RKO (cell line): ENCODE data around the gene PPP2R5C.
A peak's percentile ranks its signal among the peaks of the same experiment; 100 is the strongest.

Source experiments
- DNase-seq: peaks from one replicate; pipeline ENCODE4 v3.0.0-alpha.2; 2016; ENCODE audit warnings: low spot score

The PPP2R5C gene

GRCh38 chr14:101755591-101756324 lies 5.8 kb upstream of the PPP2R5C start:
- no peak for DNase-seq

DNA sequence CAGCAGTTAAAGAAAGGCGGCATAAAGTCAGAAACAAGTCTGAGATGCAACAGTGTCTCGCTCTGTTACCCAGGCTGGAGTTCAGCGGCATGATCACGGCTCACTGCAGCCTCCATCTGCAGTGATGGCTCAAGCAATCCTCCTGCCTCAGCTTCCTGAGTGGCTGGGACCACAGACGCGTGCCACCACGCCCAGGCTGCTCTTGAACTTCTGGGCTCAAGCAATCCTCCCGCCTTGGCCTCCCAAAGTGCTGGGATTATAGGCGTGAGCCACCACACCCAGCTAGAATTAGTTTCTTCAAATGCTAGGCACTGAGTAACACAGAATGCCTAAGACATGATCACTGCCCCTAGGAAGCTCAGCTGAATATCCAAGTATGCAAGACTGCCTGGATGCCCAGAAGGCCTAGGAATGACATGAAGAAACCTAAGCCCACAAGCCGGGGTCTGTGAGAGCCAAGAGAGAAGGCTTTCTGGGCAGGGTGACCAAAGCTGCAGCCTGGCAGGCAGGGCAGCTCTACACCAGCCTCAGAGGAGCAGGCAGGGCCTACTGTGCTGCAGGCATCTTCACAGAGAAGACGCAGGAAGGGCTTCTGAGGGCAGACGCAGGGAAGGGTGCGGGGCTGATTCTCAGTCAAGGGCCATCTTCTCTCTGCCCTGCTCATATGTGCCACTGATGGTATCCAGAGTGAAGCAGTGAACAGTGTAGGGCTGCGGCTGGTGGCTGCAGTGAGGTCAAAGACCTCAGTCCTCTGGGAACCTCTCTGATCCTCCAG lies 4.3 kb upstream of the PPP2R5C start:
- DNase-seq: no peak

GRCh38 chr14:101757839-101758211 lies 3.7 kb upstream of the PPP2R5C start:
- no peak for DNase-seq

DNA sequence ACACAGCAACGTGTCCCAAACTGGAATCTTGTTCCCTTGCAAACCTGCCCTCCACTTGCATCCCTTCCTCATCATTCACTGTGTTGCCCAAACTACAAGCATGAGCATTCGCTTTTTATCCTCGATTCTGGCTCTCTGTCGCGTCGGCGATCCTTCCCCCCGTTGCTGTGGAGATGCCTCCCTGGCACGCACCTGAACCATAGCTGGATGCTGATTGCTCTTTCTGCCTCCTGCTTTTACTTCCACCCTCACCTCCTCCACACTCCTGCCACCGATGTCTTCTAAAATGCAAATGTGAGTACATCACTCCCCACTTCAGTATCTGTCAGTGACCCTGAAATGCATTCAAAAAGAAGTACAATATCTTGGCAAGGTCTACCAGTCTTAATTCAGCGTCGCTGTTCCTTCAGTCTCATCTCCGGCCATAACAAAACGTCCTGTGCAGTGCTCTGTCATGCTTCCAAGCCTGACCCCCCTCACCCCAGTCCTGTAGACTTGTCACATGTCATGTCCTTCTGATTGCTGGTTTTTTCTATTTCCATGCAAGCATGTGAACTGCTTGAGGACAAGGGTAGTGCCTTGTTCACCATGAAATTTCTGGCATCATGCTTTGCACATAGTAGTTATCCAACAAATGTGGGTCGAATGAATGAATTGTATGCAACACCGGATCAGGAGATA lies 2.5 kb upstream of the PPP2R5C start:
- DNase-seq: no peak

DNA sequence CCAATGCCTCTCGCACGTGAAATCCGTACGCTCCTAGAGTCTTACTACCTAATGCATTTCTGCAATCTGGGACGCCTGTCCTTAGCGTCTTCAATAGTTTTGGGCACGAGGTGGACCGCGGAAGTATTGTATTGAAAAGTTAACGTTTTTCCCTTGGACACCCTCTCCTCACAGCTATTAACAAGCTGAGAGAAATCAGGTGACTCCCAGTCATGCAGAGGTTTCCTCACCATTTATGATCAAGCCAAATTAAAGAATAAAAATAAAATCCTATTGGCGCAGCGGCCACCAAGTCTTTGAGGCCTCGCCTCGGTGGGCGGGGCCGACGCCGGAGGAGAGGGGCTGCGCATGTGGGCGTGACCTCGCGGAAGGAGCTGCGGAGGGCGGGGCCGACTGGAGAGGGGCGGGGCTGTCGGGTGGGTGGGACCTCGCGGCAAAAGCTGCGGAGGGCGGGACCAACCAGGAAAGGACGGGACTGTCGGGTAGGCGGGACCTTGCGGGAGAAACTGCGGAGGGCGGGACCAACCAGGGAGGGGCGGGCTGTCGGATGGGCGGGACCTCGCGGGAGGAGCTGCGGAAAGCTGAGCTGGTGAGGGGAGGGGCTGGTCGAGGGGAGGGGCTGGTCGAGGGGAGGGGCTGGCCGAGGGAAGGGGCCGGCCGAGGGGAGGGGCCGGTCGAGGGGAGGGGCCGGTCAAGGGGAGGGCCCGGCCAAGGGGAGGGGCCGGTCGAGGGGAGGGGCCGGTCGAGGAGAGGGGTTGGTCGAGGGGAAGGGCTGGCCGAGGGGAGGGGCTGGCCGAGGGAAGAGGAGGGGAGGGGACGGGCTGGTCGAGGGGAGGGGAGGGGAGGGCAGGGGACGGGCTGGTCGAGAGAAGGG lies 1.1 kb upstream of the PPP2R5C start:
- peak; percentile 94 for DNase-seq

DNA sequence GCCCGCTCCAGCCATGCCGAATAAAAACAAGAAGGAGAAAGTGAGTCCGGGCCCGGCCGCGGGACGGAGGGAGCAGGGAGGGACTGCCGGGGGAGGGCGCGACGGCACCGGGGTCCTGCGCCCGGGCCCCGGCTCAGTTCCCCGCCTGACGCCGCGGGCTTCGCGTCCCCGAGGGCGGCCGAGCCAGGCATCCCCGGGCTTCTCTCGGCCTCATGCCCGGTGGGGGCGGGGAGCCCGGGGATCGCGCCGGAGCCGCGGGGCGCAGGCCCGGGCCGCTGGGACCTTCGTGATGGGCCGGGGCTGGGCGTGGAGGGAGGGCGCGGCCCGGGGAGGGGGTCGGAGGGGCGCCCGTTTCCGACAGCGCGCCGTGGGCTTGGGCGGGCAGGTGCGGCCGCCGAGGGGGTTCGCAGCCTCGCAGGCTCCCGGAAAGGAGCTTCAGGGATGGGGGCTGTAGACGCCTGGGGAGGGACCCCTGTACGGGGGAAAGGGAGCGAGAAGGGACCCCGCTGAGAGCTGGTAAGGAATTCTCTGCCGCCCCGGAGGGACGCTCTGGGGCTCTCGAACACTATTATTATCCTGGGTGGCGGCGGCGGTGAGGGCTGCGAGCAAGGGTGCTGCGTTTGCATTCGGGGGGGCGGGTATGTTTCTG lies 496 bp downstream of the PPP2R5C start:
- peak; percentile 27 for DNase-seq

GRCh38 chr14:101762530-101763101 lies 1.1 kb downstream of the PPP2R5C start:
- no peak for DNase-seq

DNA sequence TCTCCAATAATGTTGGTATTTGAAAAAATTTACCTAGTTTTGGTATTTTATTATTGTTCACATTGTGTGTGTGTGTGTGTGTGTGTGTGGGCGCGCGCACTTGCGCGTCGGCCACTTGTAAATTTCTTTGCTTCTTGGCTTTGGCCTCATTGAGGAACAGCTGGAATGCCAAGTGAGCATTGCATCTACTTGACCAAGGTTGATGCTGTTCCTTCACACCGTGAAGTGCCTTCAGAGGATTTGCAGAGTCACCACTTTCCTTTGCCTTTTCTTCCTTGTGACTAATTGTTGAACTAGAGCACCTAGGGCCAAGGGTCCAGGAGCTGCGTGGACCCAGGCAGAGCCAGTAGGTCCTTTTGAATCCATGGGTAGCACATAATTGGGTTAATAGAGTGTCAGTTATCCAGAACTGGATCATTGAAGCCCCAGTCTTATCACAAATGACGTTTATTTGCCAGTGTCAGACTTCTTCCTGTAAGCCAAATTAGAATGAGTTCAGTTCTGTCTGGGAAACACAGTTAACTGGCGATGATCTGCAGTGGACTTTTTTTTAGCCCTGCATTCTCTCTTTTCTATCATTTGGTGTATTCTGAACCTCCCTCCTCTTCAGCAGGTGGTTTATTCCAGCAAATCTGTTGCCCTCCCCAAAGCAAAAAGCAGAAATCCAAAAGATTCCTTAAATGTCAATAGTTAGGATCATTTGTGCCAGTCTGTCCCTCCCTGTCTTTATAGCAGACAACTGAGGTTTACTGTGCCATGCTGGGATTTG lies 2.6 kb downstream of the PPP2R5C start:
- DNase-seq: no peak

GRCh38 chr14:101767618-101768362 lies 6.3 kb downstream of the PPP2R5C start:
- no peak for DNase-seq

DNA sequence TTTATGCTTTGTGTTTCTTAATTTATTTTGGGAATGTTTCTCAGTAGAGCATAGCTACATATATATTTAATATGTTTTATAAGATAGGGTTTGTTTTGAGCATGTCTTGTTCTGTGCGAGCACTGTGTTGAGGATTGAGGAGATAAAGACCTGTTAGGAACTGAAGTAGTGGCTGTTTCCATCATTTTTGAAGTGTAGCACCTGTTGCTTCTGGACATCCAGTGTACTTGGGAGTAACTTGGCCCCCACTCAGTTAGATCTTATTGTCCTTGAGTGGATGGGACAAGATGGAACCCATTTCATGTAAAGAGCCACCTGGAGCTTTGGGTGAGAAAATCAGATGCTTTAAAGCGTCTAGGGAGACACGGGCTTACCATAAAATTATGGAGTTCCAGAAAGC lies 8.7 kb downstream of the PPP2R5C start:
- no peak for DNase-seq

- DNase-seq: no peak
These were observed 11.3 kb downstream of the PPP2R5C start for GRCh38 chr14:101772770-101773169.

DNA sequence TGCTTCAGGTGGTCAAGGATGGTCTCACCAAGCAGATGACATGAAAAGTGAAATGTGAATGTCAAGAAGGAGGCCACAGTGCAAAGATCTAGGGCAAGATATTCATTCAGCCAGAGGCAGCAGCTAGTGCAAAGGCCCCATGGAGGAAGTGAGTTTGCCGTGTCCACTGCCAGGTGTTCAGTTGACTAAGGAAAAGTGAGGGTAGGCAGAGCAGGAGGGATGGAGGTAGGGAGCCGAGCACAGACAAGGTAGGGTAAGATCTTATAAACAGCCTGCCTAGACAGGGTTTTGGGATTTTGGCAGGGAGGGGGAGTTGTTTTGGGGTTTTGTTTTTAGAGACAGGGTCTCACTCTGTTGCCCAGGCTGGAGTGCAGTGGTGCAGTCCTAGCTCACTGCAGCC lies 11.9 kb downstream of the PPP2R5C start:
- DNase-seq: no peak

GRCh38 chr14:101774006-101774795 lies 12.7 kb downstream of the PPP2R5C start:
- DNase-seq: no peak

DNA sequence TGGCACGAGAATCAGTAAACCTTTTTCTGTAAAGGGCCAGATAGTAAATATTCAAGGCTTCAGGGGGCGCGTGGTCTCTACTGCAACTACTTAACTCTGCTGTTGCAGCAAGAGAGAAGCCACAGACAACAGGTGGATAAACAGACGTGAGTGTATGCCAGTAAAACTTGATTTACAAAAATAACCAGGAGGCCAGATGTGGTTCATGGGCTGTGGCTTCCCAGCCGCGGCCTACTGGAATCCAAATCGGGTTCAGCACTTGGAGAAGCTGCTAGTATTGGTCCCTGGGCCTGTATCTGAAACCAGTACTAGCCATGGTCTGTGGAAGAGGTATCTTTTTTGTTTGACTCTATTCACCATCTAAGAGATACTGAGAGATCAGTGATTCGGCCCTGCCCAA lies 13.3 kb downstream of the PPP2R5C start:
- DNase-seq: no peak

GRCh38 chr14:101775826-101776225 lies 14.3 kb downstream of the PPP2R5C start:
- DNase-seq: no peak

GRCh38 chr14:101776344-101776743 lies 14.8 kb downstream of the PPP2R5C start:
- DNase-seq: no peak

GRCh38 chr14:101780390-101780789 lies 18.9 kb downstream of the PPP2R5C start:
- no peak for DNase-seq

DNA sequence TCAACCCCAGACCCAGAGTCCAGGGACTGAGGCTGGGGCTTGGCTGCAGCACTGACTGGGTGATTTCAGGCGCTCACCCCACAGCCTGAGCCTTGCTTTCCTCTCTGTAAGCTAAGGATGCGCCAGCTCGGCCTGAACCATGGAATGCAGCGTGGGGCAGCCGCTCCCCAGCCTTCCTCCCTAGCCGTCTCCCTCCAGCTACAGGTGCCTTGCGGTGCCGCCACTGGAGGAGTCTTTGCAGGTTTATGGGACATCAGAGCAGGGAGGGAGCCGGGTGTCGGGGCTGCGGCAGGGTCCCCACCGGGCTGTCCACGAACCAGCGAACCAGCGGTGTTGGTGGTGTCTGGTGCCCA lies 19.4 kb downstream of the PPP2R5C start:
- DNase-seq: no peak
